ENCODE measurements around the gene BBS4. TPM values are rescaled to one million over a fixed set of nuclear protein-coding genes. Genes with fewer than 3 reads are reported as not detected.
"Not testable (repeated sequence)": the region's sequence is repeated elsewhere in the genome, so short reads cannot be mapped to it uniquely, and the experiment has no call there.

BBS4 gene, protein sequence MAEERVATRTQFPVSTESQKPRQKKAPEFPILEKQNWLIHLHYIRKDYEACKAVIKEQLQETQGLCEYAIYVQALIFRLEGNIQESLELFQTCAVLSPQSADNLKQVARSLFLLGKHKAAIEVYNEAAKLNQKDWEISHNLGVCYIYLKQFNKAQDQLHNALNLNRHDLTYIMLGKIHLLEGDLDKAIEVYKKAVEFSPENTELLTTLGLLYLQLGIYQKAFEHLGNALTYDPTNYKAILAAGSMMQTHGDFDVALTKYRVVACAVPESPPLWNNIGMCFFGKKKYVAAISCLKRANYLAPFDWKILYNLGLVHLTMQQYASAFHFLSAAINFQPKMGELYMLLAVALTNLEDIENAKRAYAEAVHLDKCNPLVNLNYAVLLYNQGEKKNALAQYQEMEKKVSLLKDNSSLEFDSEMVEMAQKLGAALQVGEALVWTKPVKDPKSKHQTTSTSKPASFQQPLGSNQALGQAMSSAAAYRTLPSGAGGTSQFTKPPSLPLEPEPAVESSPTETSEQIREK
- total RNA-seq (2021) (10.6 and 10.8 TPM in 2 replicates), Bru-seq, nascent RNA (percentile 57 among the genes with signal in this experiment), BruChase-seq, experiment 1, labeled RNA remaining after a 2-hour chase (percentile 60 among the genes with signal in this experiment), BruChase-seq, experiment 2, labeled RNA remaining after a 6-hour chase (percentile 48 among the genes with signal in this experiment)
- long read RNA-seq, transcript BBS4-201 (16 exons, 2,490 nt): major isoform, 13 of 24 reads
- long read RNA-seq, partial matches to known transcripts: 2 of 24 reads
- long read RNA-seq, other reads (novel, unspliced or antisense): 8 of 24 reads

DNA sequence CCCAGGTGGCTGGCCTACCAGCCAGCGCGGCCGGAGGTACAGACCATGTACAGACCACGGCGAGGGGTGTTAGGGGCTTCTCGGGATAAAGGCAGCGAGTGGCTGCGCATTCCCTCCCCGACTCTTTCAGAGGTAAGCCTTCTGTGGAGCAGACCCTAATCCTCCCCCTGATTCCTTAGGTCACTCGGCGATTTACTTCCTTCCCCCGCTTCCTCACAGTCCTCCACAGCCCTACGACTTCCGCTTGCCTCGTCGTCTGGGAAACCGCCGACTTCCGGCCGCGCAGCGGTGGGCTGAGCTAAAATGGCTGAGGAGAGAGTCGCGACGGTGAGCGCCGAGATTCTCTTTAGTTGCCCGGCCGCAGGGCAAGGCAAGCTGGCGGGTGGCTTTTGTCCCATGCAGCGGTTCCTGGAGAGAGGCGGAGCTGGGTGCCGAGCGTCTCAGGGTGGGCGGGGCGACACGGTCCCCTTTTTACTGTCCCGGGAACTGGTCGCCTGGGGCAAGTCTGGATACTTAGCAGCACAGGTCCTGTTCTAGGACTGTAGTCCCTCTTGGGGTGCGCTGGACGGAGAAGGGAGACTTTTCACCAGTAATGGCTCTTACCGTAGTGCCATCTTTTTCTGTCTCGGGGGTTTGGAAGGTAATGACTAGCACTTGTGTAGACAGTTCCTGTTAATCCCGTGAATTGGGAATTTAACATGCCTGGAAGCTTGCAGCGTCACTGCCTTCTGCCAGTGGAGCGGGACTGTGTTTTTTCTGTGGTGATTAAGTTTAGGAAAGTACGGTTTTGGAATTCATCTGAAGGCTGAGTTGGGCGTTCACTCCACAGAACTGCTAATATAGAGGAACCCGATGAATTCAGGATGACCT, at the start of gene BBS4, which contains the start of gene HIGD2B:
TSS of gene BBS4 (plus strand) at position 283 of the 870 bp plus-strand sequence. CDS start at position 304, 21 bp downstream.
TSS of gene HIGD2B (minus strand) at position 258 of the 870 bp plus-strand sequence. CDS start 9,808 bp downstream, outside the sequence.
- Histone ChIP-seq H3F3A (ENCODE audit: insufficient read depth, low read depth) (peaks cover 21% of the 10 kb centered on the region), H3K27ac (peak within 1 kb of the TSS; percentile 79), H3K4me3 (peak within 1 kb of the TSS; percentile 72), H3K4me1 (replicated peaks; ENCODE audit: insufficient read depth) (0 out of 2 replicates have a peak, but pooled peaks cover 9% of the 10 kb centered on the region), H3K4me2 (peak within 1 kb of the TSS; percentile 99), H3K9me3 (ENCODE audit: insufficient read depth, low read depth) (no peaks in the 10 kb centered on the region), H2AFZ (peak within 1 kb of the TSS; percentile 87), H3K36me3 (ENCODE audit: low read depth) (no peaks in the 10 kb centered on the region), H3K27me3 (ENCODE audit: insufficient read depth, low read depth) (no peaks in the 10 kb centered on the region), H4K20me1 (ENCODE audit: insufficient read depth) (no peaks in the 10 kb centered on the region), H3K79me2 (ENCODE audit: low read depth) (peaks cover 3% of the 10 kb centered on the region; the same call in 1 of the 2 replicates), H3K9me2 (ENCODE audit: insufficient read depth) (no peaks in the 10 kb centered on the region; the same call in 1 of the 2 replicates)
- peak; percentile 83 to 92 for DNase-seq
- BruUV-seq (replicated peaks): TSS peak; percentile 82
- intact Hi-C loops (cut with micrococcal nuclease; ENCODE audit: unreplicated experiment): no loop called here
- ChIA-PET CTCF (interaction anchor here (0.6 to 1.0 kb wide), 4 partner anchors 36 to 1257 kb away, joined by 3 to 10 read pairs (median 6); no protein-coding TSS in a partner anchor), POLR2A (ENCODE audit: unreplicated experiment) (interaction anchor here (0.5 to 0.7 kb wide), 4 partner anchors 12 to 335 kb away, joined by 3 to 12 read pairs (median 4); no protein-coding TSS in a partner anchor)
- no peak for TF ChIP-seq CTCF (conservative IDR thresholded peaks at IDR 0.05)
- no peak for TF ChIP-seq EZH2 (IDR thresholded peaks at IDR 0.05; ENCODE audit: low read depth)

DNA sequence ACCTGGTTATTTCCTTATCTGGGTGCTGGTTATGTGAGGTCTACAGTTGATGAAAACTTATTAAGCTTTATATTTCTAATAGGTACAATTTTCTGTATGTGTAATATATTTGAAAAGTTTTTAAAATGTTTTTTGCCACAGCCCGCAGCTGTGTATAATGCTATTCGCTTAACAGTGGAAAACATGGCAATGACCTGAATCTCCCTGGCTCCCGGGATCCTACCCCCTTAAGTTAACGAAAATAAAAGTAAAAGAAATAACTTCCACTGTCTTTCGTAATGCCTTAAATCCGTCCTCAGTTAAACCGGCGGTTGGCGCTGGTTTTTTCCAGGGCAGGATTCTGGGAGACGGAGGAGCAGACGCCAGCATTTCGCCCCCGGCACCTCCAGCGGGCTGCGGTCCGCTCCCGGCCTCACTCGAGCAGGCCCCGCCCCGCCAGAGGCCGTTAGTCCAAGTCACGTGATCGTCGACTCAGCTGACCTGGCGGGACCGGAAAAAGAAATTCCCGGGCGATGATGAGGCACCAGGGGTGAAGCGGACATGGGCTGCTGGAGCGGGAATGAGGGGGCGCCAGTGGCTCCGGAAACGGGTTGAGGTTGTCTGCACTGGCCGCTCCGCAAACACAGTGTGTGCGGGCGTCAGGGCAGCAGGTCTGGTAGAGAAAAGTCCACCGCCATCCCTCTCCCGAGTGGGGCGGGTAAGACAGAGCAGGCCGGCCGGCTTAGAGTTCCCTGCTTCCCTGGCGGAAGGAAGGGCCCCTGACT, 49.3 kb upstream of the BBS4 start:
- POLR2A ChIA-PET (ENCODE audit: unreplicated experiment): interaction anchor here (0.6 kb wide), 1 partner anchor 1464 kb away, joined by 4 read pairs; no protein-coding TSS in a partner anchor
- H3K36me3 ChIP-seq (ENCODE audit: low read depth); intact Hi-C loops (cut with micrococcal nuclease; ENCODE audit: unreplicated experiment); H3K4me1 ChIP-seq (replicated peaks; ENCODE audit: insufficient read depth); H3K27me3 ChIP-seq (ENCODE audit: insufficient read depth, low read depth); CTCF ChIA-PET; H3K27ac ChIP-seq; H3K79me2 ChIP-seq (ENCODE audit: low read depth); H3K9me2 ChIP-seq (ENCODE audit: insufficient read depth); H3F3A ChIP-seq (ENCODE audit: insufficient read depth, low read depth); H2AFZ ChIP-seq; H4K20me1 ChIP-seq (ENCODE audit: insufficient read depth); H3K9me3 ChIP-seq (ENCODE audit: insufficient read depth, low read depth): not testable (repeated sequence)
- TSS peak; percentile 92 for BruUV-seq (replicated peaks)
- H3K4me2 ChIP-seq: peak overlapping the region; percentile 40
- H3K4me3 ChIP-seq: peak overlapping the region; percentile 39; the same call in 1 of the 2 replicates
- peak; percentile 61 to 88 for DNase-seq

- intact Hi-C loops (cut with micrococcal nuclease; ENCODE audit: unreplicated experiment); H4K20me1 ChIP-seq (ENCODE audit: insufficient read depth); H3K27ac ChIP-seq; H3K4me2 ChIP-seq; H3K4me3 ChIP-seq; POLR2A ChIA-PET (ENCODE audit: unreplicated experiment); DNase-seq; H3K9me2 ChIP-seq (ENCODE audit: insufficient read depth); H3K4me1 ChIP-seq (replicated peaks; ENCODE audit: insufficient read depth); H3K79me2 ChIP-seq (ENCODE audit: low read depth); H3K9me3 ChIP-seq (ENCODE audit: insufficient read depth, low read depth); H3F3A ChIP-seq (ENCODE audit: insufficient read depth, low read depth); H3K27me3 ChIP-seq (ENCODE audit: insufficient read depth, low read depth); CTCF ChIA-PET; H2AFZ ChIP-seq; BruUV-seq (replicated peaks); H3K36me3 ChIP-seq (ENCODE audit: low read depth): not testable (repeated sequence)
Observed at GRCh38 chr15:72639759-72640483, 46.1 kb upstream of the BBS4 start.

DNA sequence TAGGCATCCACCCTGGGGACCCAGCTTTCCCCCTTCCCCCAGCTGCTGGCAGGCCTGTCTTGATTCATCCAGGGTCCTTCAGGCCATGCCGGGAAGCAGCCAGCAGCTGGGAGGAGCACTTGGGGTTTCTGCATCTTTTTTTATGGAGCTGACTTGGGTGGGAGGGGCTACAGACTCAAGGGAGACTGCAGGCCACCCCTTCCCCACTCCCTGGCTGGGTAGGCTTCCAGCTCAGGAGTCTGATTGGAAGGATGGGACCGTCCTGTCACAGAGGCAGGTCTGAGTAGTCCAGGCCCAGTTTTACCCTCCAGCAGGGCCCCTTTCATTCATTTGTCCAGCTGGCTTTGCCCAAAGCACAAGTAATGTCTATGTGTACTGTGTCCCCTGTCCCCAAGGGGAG, 43.7 kb upstream of the BBS4 start:
- CTCF ChIA-PET; H3K4me2 ChIP-seq; H4K20me1 ChIP-seq (ENCODE audit: insufficient read depth); H3F3A ChIP-seq (ENCODE audit: insufficient read depth, low read depth); intact Hi-C loops (cut with micrococcal nuclease; ENCODE audit: unreplicated experiment); POLR2A ChIA-PET (ENCODE audit: unreplicated experiment); H3K27me3 ChIP-seq (ENCODE audit: insufficient read depth, low read depth); H3K79me2 ChIP-seq (ENCODE audit: low read depth); H3K36me3 ChIP-seq (ENCODE audit: low read depth); H2AFZ ChIP-seq; DNase-seq; H3K9me2 ChIP-seq (ENCODE audit: insufficient read depth); H3K4me1 ChIP-seq (replicated peaks; ENCODE audit: insufficient read depth); H3K9me3 ChIP-seq (ENCODE audit: insufficient read depth, low read depth); H3K27ac ChIP-seq; H3K4me3 ChIP-seq; BruUV-seq (replicated peaks): not testable (repeated sequence)

DNA sequence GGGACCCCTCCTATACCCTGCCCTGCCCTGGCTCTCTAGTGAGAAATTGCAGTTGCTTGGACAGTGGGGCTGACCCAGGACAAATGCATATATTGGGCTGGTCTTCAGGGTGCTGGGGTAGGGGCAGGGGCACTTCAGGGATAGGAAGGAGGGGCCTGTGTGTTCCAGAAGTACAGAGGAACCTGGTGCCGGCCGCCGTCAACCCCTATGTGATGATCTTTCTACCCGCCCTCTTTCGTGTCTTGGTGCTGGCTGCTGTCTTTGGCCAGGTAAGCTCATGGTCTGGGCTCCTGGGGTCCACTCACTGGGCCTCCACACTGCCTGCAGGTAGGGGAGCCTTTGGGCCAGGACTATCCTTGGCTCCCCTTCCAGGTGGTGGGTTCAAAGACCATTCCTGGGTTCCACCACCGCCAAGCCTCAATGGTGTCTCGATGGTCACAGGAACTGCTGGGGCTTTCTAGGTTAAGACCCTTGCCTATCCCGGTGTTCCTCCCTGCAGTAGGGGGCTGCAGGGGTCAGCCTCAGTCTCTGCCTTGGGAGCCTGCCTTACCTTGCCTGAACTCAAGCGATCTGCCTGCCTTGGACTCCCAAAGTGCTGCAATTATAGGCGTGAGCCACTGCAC, 37.3 kb upstream of the BBS4 start:
- H3K4me1 ChIP-seq (replicated peaks; ENCODE audit: insufficient read depth); H3K36me3 ChIP-seq (ENCODE audit: low read depth); CTCF ChIA-PET; intact Hi-C loops (cut with micrococcal nuclease; ENCODE audit: unreplicated experiment); POLR2A ChIA-PET (ENCODE audit: unreplicated experiment); H3K9me2 ChIP-seq (ENCODE audit: insufficient read depth); H3K4me2 ChIP-seq; H3K27me3 ChIP-seq (ENCODE audit: insufficient read depth, low read depth); H3K27ac ChIP-seq; BruUV-seq (replicated peaks); H3F3A ChIP-seq (ENCODE audit: insufficient read depth, low read depth); H3K4me3 ChIP-seq; H3K79me2 ChIP-seq (ENCODE audit: low read depth); H3K9me3 ChIP-seq (ENCODE audit: insufficient read depth, low read depth); H2AFZ ChIP-seq; H4K20me1 ChIP-seq (ENCODE audit: insufficient read depth); DNase-seq: not testable (repeated sequence)

Measured in PC-9 (cell line).